Endothelial cell of umbilical vein (primary cell): ENCODE results near the gene SPON2. TPM values are rescaled to one million over a fixed set of nuclear protein-coding genes. Genes with fewer than 3 reads are reported as not detected.

Source experiments
- BruUV-seq: library from RNA; stranded (reverse); fragments of 400-500 nt; replicated peaks from 2 replicates; lab custom pipeline; 2021; lab: Mats Ljungman, UMichigan
- CTCF ChIA-PET: fragments of 300-600, 350-600 bp; sonication (Branson Sonifier 250); formaldehyde crosslinking; loops from one replicate; lab custom pipeline; 2021; ENCODE audit warnings: antibody characterized with exemption, inconsistent platforms; lab: Charles Lee
- POLR2A ChIA-PET: fragments of 300-600, 350-600 bp; sonication (Branson Sonifier 250); formaldehyde crosslinking; loops from one replicate; lab custom pipeline; 2021; ENCODE audit warnings: antibody characterized with exemption, inconsistent platforms; lab: Charles Lee
- DNase-seq: peaks from one replicate; pipeline ENCODE4 v3.0.0-alpha.2; 2011; ENCODE audit warnings: low read depth, low spot score
- FAIRE-seq: peaks from 2 replicates; lab custom pipeline; 2011; peaks lifted over from hg19 to GRCh38; lab: Jason Lieb, UNC
- H2AFZ ChIP-seq: 2 replicates; pipeline ENCODE4 v1.6.0; 2012; ENCODE audit warnings: low read depth, low read length, control low read depth, inconsistent platforms
- H3K27ac ChIP-seq: 2 replicates; pipeline ENCODE4 v1.5.1; 2011; ENCODE audit warnings: low read depth, mild to moderate bottlenecking, control low read depth, low read length, moderate library complexity; ENCODE audit not compliant: insufficient read depth
- H3K27me3 ChIP-seq, 2 experiments: 2 replicates each; pipeline versions ENCODE4 v1.6.0 to v1.6.1; 2011; ENCODE audit warnings: low read length in 2 of 2, mixed read lengths in 1 of 2; ENCODE audit not compliant: control insufficient read depth in 2 of 2, insufficient read depth in 2 of 2
- H3K36me3 ChIP-seq, 2 experiments: 2 replicates in 1 of 2; 3 replicates in 1 of 2; pipeline ENCODE4 v1.5.1; 2011; ENCODE audit warnings: low read length in 2 of 2, mild to moderate bottlenecking in 1 of 2, moderate library complexity in 1 of 2; ENCODE audit not compliant: control insufficient read depth in 2 of 2, insufficient read depth in 2 of 2; ENCODE audit errors: extremely low read depth in 1 of 2
- H3K4me1 ChIP-seq: 3 replicates; pipeline ENCODE4 v1.5.1; 2011; ENCODE audit warnings: mild to moderate bottlenecking, low read length; ENCODE audit not compliant: control insufficient read depth, insufficient read depth; ENCODE audit errors: extremely low read depth
- H3K4me2 ChIP-seq: 2 replicates; pipeline ENCODE4 v1.6.1; 2011; ENCODE audit warnings: low read length, control low read depth, mixed read lengths; ENCODE audit not compliant: insufficient read depth
- H3K4me3 ChIP-seq, 3 experiments: fragments of 200-600 bp in 1 of 3; sonication (generic), shearing (Covaris generic) in 1 of 3; replicated peaks in 1 of 3; 2 replicates each; pipeline ENCODE4 v1.5.1; 2011 to 2016; ENCODE audit warnings: control low read depth in 3 of 3, low read length in 3 of 3, mild to moderate bottlenecking in 2 of 3, inconsistent platforms in 1 of 3, low read depth in 1 of 3, moderate library complexity in 1 of 3; ENCODE audit not compliant: insufficient read depth in 1 of 3
- H3K79me2 ChIP-seq: 2 replicates; pipeline ENCODE4 v1.6.0; 2012; ENCODE audit warnings: low read length, inconsistent platforms; ENCODE audit not compliant: control insufficient read depth, insufficient read depth
- H3K9ac ChIP-seq: replicated peaks from 2 replicates; pipeline ENCODE3; 2011; ENCODE audit warnings: low read length, control low read depth; ENCODE audit not compliant: insufficient read depth; ENCODE audit errors: extremely low read depth
- H3K9me1 ChIP-seq: replicated peaks from 3 replicates; pipeline ENCODE4 v1.6.0; 2011; ENCODE audit warnings: mild to moderate bottlenecking, low read length; ENCODE audit not compliant: control insufficient read depth, insufficient read depth; ENCODE audit errors: extremely low read depth
- H3K9me3 ChIP-seq: replicated peaks from 2 replicates; pipeline ENCODE4 v1.5.1; 2012; ENCODE audit warnings: low read length, inconsistent platforms; ENCODE audit not compliant: control insufficient read depth, insufficient read depth
- H4K20me1 ChIP-seq: replicated peaks from 2 replicates; pipeline ENCODE3; 2011; ENCODE audit warnings: mild to moderate bottlenecking, low read length; ENCODE audit not compliant: control insufficient read depth, insufficient read depth; ENCODE audit errors: extremely low read depth
- EZH2 ChIP-seq: IDR thresholded peaks from 2 replicates; pipeline ENCODE4 v1.6.1; 2012; ENCODE audit warnings: borderline replicate concordance, low read depth, mild to moderate bottlenecking, moderate library complexity, low read length, inconsistent platforms; ENCODE audit not compliant: severe bottlenecking
- FOS ChIP-seq: IDR thresholded peaks from 2 replicates; pipeline ENCODE4 v1.6.1; 2011; ENCODE audit warnings: mild to moderate bottlenecking, low read length, moderate library complexity, borderline replicate concordance; ENCODE audit not compliant: insufficient read depth
- GATA2 ChIP-seq: IDR thresholded peaks from 2 replicates; pipeline ENCODE4 v1.7.0; 2011; ENCODE audit warnings: low read depth, mild to moderate bottlenecking, moderate library complexity, mixed read lengths, low read length; ENCODE audit not compliant: insufficient read length, insufficient read depth
- JUN ChIP-seq: IDR thresholded peaks from 2 replicates; pipeline ENCODE4 v1.6.1; 2011; ENCODE audit warnings: borderline replicate concordance, low read depth; ENCODE audit not compliant: insufficient read length, insufficient read depth
- MYC ChIP-seq: IDR thresholded peaks from one replicate; pipeline ENCODE4 v1.6.1; 2011; ENCODE audit warnings: mild to moderate bottlenecking, low read depth, low read length
- POLR2A ChIP-seq: IDR thresholded peaks from 2 replicates; pipeline ENCODE4 v1.6.1; 2012; ENCODE audit warnings: low read depth, mild to moderate bottlenecking, control low read depth, low read length
- POLR2AphosphoS5 ChIP-seq: IDR thresholded peaks from 2 replicates; pipeline ENCODE4 v1.6.1; 2012; ENCODE audit warnings: low read depth, mild to moderate bottlenecking, control low read depth, low read length, moderate library complexity; ENCODE audit not compliant: insufficient read depth
- dilution Hi-C: fragments of 300-500 bp; cut with MboI; formaldehyde crosslinking; loops from one replicate; pipeline ENCODE4 v1.15.0; 2019; ENCODE audit warnings: low sequenced_read_pairs; ENCODE audit not compliant: extremely low pct_ligation_motif_present
- intact Hi-C: fragments of 100-400 bp; cut with micrococcal nuclease; formaldehyde crosslinking; loops from one replicate; pipeline ENCODE4 v1.10.0; 2022
- polyA plus RNA-seq, 4 experiments: library from polyadenylated mRNA; depleted of rRNA in 3 of 4; stranded (reverse) in 3 of 4; unstranded in 1 of 4; fragments of >200 nt; gene quantifications; 2 replicates each; pipeline versions ENCODE4 v1.2.1 to v1.2.3, GENCODE V29; 2011 to 2012; ENCODE audit warnings: missing spikeins in 1 of 4
- total RNA-seq: library from RNA; stranded (reverse); gene quantifications from 2 replicates; pipeline ENCODE4 v1.2.3, GENCODE V29; 2021
- TF ChIP-seq, protein P1 (sequence below), 2 donors: IDR thresholded peaks; 1 replicate in 1 of 2; 2 replicates in 1 of 2; pipeline ENCODE4 v1.5.1; 2011; ENCODE audit warnings: low read length in 2 of 2, mild to moderate bottlenecking in 2 of 2, moderate library complexity in 2 of 2, control low read depth in 1 of 2, inconsistent platforms in 1 of 2, low read depth in 1 of 2; ENCODE audit not compliant: insufficient read depth in 1 of 2; ENCODE audit errors: extremely low read depth in 1 of 2
- TF ChIP-seq, protein P2 (sequence below): IDR thresholded peaks from 2 replicates; pipeline ENCODE4 v1.6.1; 2011; ENCODE audit not compliant: insufficient read depth, insufficient read length

SPON2 gene
- total and polyA plus RNA-seq, 2 donors (not counting 3 experiments of a cell fraction or from before 2014, with no cell fraction given), result 0.04 TPM; not detected in 1

DNA sequence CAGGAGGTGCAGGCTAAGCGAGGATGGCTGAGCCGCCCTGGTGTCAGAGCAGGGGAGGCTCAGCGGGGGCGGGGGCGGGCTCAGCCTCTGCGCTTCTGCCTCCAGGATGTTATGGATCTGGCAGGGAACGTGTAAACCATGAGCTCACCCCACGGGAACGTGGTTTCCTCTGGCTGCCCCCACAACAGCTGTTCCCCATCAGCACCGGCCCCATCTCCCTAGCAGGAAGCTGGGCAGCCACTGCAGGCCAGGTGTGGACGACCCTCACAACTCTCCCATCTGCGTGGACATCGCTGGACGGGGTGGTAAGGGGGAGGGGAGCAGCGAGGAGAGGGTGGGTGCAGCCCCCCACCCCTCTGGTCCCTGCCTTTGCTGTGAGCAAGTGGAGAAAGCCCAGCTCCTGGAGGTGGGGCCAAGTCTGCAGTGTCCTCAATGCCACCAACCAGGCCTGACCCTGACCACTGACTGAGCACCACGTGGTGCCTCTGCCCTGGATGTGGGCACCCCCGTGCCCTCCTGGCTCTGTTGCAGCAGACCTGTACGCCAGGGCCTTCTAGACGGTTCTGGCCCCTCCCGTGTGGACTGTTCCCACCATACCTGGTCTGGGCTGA is 28.1 kb upstream of the SPON2 start:
- no TSS peak for BruUV-seq
- Histone ChIP-seq H3K27ac (no peak overlapping the region), H4K20me1 (no peaks in the 10 kb centered on the region), H3K9me3 (no peaks in the 10 kb centered on the region), H3K9me1 (no peaks in the 10 kb centered on the region), H2AFZ (no peak overlapping the region), H3K79me2 (no peaks in the 10 kb centered on the region), H3K4me2 (no peak overlapping the region), H3K4me1 (no peaks in the 10 kb centered on the region), H3K36me3 (no peaks in the 10 kb centered on the region), H3K9ac (no peak overlapping the region), H3K27me3 (no peaks in the 10 kb centered on the region), H3K4me3 (no peak overlapping the region)
- intact Hi-C loops, result no loop called here
- POLR2A ChIA-PET, result no interaction called here
- FAIRE-seq (no peak), DNase-seq (no peak)
- CTCF ChIA-PET, result interaction anchor here (1.0 kb wide), 1 partner anchor 12 kb away, joined by 3 read pairs; no protein-coding TSS in a partner anchor
- TF ChIP-seq GATA2 (no peak), POLR2AphosphoS5 (no peak), POLR2A (no peak), FOS (no peak), MYC (no peak), EZH2 (no peak), JUN (no peak)
- TF ChIP-seq, protein P1, sequence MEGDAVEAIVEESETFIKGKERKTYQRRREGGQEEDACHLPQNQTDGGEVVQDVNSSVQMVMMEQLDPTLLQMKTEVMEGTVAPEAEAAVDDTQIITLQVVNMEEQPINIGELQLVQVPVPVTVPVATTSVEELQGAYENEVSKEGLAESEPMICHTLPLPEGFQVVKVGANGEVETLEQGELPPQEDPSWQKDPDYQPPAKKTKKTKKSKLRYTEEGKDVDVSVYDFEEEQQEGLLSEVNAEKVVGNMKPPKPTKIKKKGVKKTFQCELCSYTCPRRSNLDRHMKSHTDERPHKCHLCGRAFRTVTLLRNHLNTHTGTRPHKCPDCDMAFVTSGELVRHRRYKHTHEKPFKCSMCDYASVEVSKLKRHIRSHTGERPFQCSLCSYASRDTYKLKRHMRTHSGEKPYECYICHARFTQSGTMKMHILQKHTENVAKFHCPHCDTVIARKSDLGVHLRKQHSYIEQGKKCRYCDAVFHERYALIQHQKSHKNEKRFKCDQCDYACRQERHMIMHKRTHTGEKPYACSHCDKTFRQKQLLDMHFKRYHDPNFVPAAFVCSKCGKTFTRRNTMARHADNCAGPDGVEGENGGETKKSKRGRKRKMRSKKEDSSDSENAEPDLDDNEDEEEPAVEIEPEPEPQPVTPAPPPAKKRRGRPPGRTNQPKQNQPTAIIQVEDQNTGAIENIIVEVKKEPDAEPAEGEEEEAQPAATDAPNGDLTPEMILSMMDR (IDR thresholded peaks at IDR 0.05; ENCODE audit: extremely low read depth in 1 of 2, insufficient read depth in 1 of 2, low read depth in 1 of 2, low read length in 2 of 2), result no peak
- TF ChIP-seq, protein P2, sequence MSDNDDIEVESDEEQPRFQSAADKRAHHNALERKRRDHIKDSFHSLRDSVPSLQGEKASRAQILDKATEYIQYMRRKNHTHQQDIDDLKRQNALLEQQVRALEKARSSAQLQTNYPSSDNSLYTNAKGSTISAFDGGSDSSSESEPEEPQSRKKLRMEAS, result no peak
- dilution Hi-C loops, result no loop called here
